Hepatocyte (in vitro differentiated cells): ENCODE measurements around the gene SLC38A2. TPM values are rescaled to one million over a fixed set of nuclear protein-coding genes. Genes with fewer than 3 reads are reported as not detected.

Source experiments
- DNase-seq: peaks from one replicate; pipeline ENCODE4 v3.0.0-alpha.2; 2016; ENCODE audit warnings: low spot score
- H2AFZ ChIP-seq: fragments of 200-600 bp; sonication (generic); 2 replicates; pipeline ENCODE4 v1.6.0; 2016; ENCODE audit warnings: antibody characterized with exemption, mild to moderate bottlenecking
- H3K27ac ChIP-seq: fragments of 200-600 bp; sonication (generic); 2 replicates; pipeline ENCODE4 v1.5.1; 2016; ENCODE audit warnings: mild to moderate bottlenecking
- H3K27me3 ChIP-seq: fragments of 200-600 bp; sonication (generic); 2 replicates; pipeline ENCODE4 v1.6.1; 2016
- H3K36me3 ChIP-seq: fragments of 200-600 bp; sonication (generic); replicated peaks from 2 replicates; pipeline ENCODE4 v1.5.1; 2016; ENCODE audit warnings: low read depth; ENCODE audit not compliant: insufficient read depth
- H3K4me1 ChIP-seq: fragments of 200-600 bp; sonication (generic); 2 replicates; pipeline ENCODE4 v1.5.1; 2016; ENCODE audit warnings: mild to moderate bottlenecking, moderate library complexity; ENCODE audit not compliant: insufficient read depth
- H3K4me2 ChIP-seq: fragments of 200-600 bp; sonication (generic); 2 replicates; pipeline ENCODE4 v1.6.0; 2016
- H3K4me3 ChIP-seq: fragments of 200-600 bp; sonication (generic); 2 replicates; pipeline ENCODE4 v1.5.1; 2016; ENCODE audit warnings: mild to moderate bottlenecking
- H3K79me2 ChIP-seq: fragments of 200-600 bp; sonication (generic); 2 replicates; pipeline ENCODE4 v1.6.0; 2017; ENCODE audit warnings: mild to moderate bottlenecking
- H3K9me2 ChIP-seq: fragments of 200-600 bp; sonication (generic); replicated peaks from 2 replicates; pipeline ENCODE4 v1.6.0; 2017; ENCODE audit warnings: mild to moderate bottlenecking; ENCODE audit not compliant: insufficient read depth
- H3K9me3 ChIP-seq: fragments of 200-600 bp; sonication (generic); 2 replicates; pipeline ENCODE4 v1.5.1; 2016; ENCODE audit warnings: low read depth, mild to moderate bottlenecking
- H4K20me1 ChIP-seq: fragments of 200-600 bp; sonication (generic); 2 replicates; pipeline ENCODE4 v1.6.0; 2016; ENCODE audit warnings: mild to moderate bottlenecking; ENCODE audit not compliant: insufficient read depth, poor library complexity, severe bottlenecking
- CTCF ChIP-seq: fragments of 200-600 bp; sonication (generic); IDR thresholded peaks from 2 replicates; pipeline ENCODE4 v1.5.1; 2016; ENCODE audit warnings: antibody characterized with exemption, mild to moderate bottlenecking; ENCODE audit not compliant: poor library complexity
- EZH2 ChIP-seq: fragments of 200-600 bp; sonication (generic); IDR thresholded peaks from 2 replicates; pipeline ENCODE4 v1.6.1; 2016; ENCODE audit warnings: antibody characterized with exemption, mild to moderate bottlenecking, borderline replicate concordance
- EZH2phosphoT487 ChIP-seq: fragments of 200-600 bp; sonication (generic); IDR thresholded peaks from one replicate; pipeline ENCODE4 v1.6.1; 2018; ENCODE audit warnings: antibody characterized with exemption, mild to moderate bottlenecking, low read depth, moderate library complexity; ENCODE audit not compliant: unreplicated experiment, severe bottlenecking
- WGBS: methylation state at CpG from one replicate; pipeline ENCODE4 v1.1.6; 2016; ENCODE audit warnings: low lambda C conversion rate; ENCODE audit errors: missing lambda C conversion rate; 5-methylcytosine and 5-hydroxymethylcytosine counted together
- polyA plus RNA-seq: library from polyadenylated mRNA; unstranded; fragments of >200 nt; fragmentation: Nextera tagmentation; extraction: Ambion mirVana; gene quantifications from 2 replicates; pipeline ENCODE4 v1.2.1, GENCODE V29; 2016
- total RNA-seq: library from RNA; depleted of rRNA; stranded (reverse); fragments of >200 nt; gene quantifications from 2 replicates; pipeline ENCODE4 v1.2.3, GENCODE V29; 2014

Gene SLC38A2
- total and polyA plus RNA-seq, 2 experiments from 2014 or later: 139 to 373 TPM

- Histone ChIP-seq H3K9me3 (no peaks in the 10 kb centered on the region), H2AFZ (no peak overlapping the region), H4K20me1 (no peaks in the 10 kb centered on the region), H3K4me3 (no peak overlapping the region), H3K79me2 (no peaks in the 10 kb centered on the region), H3K36me3 (no peaks in the 10 kb centered on the region), H3K27me3 (no peaks in the 10 kb centered on the region), H3K4me2 (no peak overlapping the region), H3K4me1 (no peaks in the 10 kb centered on the region), H3K9me2 (no peaks in the 10 kb centered on the region), H3K27ac (no peak overlapping the region)
- no peak for TF ChIP-seq CTCF
- TF ChIP-seq EZH2phosphoT487: no peak
- no peak for TF ChIP-seq EZH2
- no peak for DNase-seq
- 92% methylated on average over 1 of the region's 1 CpG for WGBS
These were observed 42.2 kb upstream of the SLC38A2 start for GRCh38 chr12:46414591-46415268.

GRCh38 chr12:46413368-46413767 lies 40.8 kb upstream of the SLC38A2 start:
- no peaks in the 10 kb centered on the region for H3K27me3 ChIP-seq
- H3K4me3 ChIP-seq: no peak overlapping the region
- H2AFZ ChIP-seq: no peak overlapping the region
- TF ChIP-seq EZH2 (no peak), EZH2phosphoT487 (no peak), CTCF (no peak)
- no peaks in the 10 kb centered on the region for H3K36me3 ChIP-seq
- no peak for DNase-seq
- H3K4me2 ChIP-seq: no peak overlapping the region
- H3K79me2 ChIP-seq: no peaks in the 10 kb centered on the region
- no peaks in the 10 kb centered on the region for H3K9me3 ChIP-seq
- H4K20me1 ChIP-seq: no peaks in the 10 kb centered on the region
- no peaks in the 10 kb centered on the region for H3K9me2 ChIP-seq
- H3K4me1 ChIP-seq: no peaks in the 10 kb centered on the region
- no peak overlapping the region for H3K27ac ChIP-seq
- WGBS: 47% methylated on average over 2 of the region's 2 CpGs

- H3K27me3 ChIP-seq: no peaks in the 10 kb centered on the region
- H3K9me3 ChIP-seq: no peaks in the 10 kb centered on the region
- TF ChIP-seq EZH2phosphoT487: no peak
- TF ChIP-seq EZH2: no peak
- TF ChIP-seq CTCF: no peak
- H3K4me1 ChIP-seq: no peaks in the 10 kb centered on the region
- no peak overlapping the region for H3K4me2 ChIP-seq
- no peak overlapping the region for H3K4me3 ChIP-seq
- H3K27ac ChIP-seq: no peak overlapping the region
- no peaks in the 10 kb centered on the region for H3K36me3 ChIP-seq
- no peaks in the 10 kb centered on the region for H3K79me2 ChIP-seq
- no peaks in the 10 kb centered on the region for H3K9me2 ChIP-seq
- 97% methylated on average over 4 of the region's 4 CpGs for WGBS
- DNase-seq: no peak
- H4K20me1 ChIP-seq: no peaks in the 10 kb centered on the region
- H2AFZ ChIP-seq: no peak overlapping the region
These were observed 40.3 kb upstream of the SLC38A2 start for GRCh38 chr12:46412857-46413256.
